Ectodermal cell (in vitro differentiated cells): ENCODE measurements around the gene NFKBIZ.
A peak's percentile ranks its signal among the peaks of the same experiment; 100 is the strongest.

Experiments used
- H3K27ac ChIP-seq: 2 replicates; pipeline ENCODE4 v1.7.0; 2013; ENCODE audit warnings: mild to moderate bottlenecking, low read depth, low read length; ENCODE audit not compliant: insufficient read depth, poor library complexity, severe bottlenecking
- H3K27me3 ChIP-seq: 2 replicates; pipeline ENCODE4 v1.7.0; 2013; ENCODE audit warnings: mild to moderate bottlenecking, low read length; ENCODE audit not compliant: insufficient read depth, control insufficient read depth, poor library complexity, severe bottlenecking
- H3K36me3 ChIP-seq: one replicate; pipeline ENCODE4 v1.7.0; 2013; ENCODE audit warnings: low read length; ENCODE audit not compliant: control insufficient read depth, insufficient read depth
- H3K4me1 ChIP-seq: one replicate; pipeline ENCODE4 v1.7.0; 2013; ENCODE audit warnings: low read length; ENCODE audit not compliant: control insufficient read depth, insufficient read depth
- H3K4me3 ChIP-seq: 2 replicates; pipeline ENCODE4 v1.7.0; 2013; ENCODE audit warnings: low read depth, low read length, control low read depth; ENCODE audit not compliant: insufficient read depth
- H3K9me3 ChIP-seq: 2 replicates; pipeline ENCODE4 v1.7.0; 2013; ENCODE audit warnings: mild to moderate bottlenecking, low read length, moderate library complexity; ENCODE audit not compliant: control insufficient read depth
- WGBS, 2 experiments: methylation state at CpG; one replicate each; pipeline ENCODE4 v1.1.7; 2013; ENCODE audit warnings: missing lambda C conversion rate in 2 of 2; 5-methylcytosine and 5-hydroxymethylcytosine counted together

The NFKBIZ gene

DNA sequence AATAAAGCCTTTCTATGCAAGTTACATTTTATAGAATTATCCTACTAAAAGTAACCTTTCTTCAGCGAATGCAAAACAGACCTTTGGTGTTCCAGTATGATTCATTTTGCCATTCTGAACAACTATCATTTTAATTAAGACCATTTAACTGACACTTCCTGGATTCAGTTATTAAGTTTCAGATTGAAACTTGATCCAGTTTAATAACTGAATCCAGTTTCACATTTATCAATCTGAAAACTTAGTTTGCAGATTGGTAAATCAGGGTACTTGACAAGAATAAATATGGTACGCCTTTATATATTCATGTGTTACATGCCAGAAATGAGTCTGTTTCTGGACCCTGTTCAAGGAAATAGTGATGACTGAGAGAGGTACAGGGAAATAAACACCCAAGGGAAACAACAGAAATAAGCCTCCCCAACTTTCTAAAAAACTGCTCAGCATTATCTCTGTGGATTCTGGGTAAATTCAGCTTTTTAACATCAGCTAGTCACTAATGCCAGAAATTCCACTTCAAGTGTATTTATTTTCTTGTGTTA, 23.3 kb upstream of the NFKBIZ start:
- Histone ChIP-seq H3K9me3 (no peaks in the 10 kb centered on the region), H3K4me3 (no peak overlapping the region), H3K27me3 (no peaks in the 10 kb centered on the region), H3K4me1 (peaks cover 16% of the 10 kb centered on the region), H3K36me3 (no peaks in the 10 kb centered on the region), H3K27ac (no peak overlapping the region)
- 92 to 95% methylated on average over 2 of the region's 2 CpGs for WGBS, 2 experiments

DNA sequence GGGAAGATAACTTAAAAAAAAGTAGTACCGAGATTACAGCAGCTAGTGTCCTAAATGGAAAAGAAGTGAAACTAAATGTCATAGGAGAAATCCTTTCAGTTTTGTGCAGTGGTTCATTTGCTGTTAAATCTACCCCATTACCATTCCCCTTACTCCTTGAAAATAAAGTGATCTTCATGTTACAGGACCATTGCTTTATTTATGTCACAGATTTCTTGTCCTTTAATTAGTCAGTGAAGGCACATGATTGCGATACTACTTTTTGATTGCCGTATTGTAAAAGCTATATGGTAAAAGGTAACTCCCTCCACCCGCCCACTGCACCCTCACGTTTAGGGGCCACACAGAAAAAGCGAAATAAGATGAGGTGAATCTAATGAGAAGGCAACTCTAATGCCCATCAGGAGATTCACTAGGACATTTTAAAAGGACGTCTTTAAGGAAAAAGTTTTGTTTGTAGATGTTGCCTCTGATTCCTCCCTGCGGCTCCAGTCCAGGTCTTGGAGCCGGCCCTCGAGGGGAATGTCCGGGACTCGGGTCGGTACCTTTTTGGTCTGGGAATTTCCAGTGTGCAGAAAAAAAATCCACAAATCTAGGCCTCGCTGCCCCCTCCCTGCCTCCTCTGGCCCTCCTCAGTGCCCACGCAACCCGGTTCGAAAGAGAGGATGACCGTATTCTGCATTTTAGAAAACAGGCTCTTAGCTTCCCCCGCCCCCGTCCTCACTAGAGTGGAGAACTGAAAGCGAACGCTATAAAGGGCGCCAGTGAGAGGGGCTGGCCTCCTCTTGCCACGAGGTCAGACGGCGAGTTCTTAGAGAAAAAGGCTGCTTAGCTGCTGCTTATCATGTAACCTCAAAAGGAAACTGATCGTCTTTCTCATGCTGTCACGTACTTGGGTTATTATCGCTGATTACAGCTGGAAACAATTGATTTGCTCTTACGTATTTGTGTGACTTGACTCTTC, 21.8 kb upstream of the NFKBIZ start:
- Histone ChIP-seq H3K9me3 (no peaks in the 10 kb centered on the region), H3K4me1 (peaks cover 16% of the 10 kb centered on the region), H3K27ac (peak overlapping the region; percentile 78), H3K36me3 (no peaks in the 10 kb centered on the region), H3K4me3 (peak overlapping the region; percentile 48), H3K27me3 (no peaks in the 10 kb centered on the region)
- 15 to 17% methylated on average over 29 of the region's 30 CpGs for WGBS, 2 experiments

- H3K4me3 ChIP-seq: peak overlapping the region; percentile 4
- H3K9me3 ChIP-seq: no peaks in the 10 kb centered on the region
- peaks cover 16% of the 10 kb centered on the region for H3K4me1 ChIP-seq
- H3K36me3 ChIP-seq: no peaks in the 10 kb centered on the region
- H3K27me3 ChIP-seq: no peaks in the 10 kb centered on the region
- H3K27ac ChIP-seq: no peak overlapping the region
- 75% methylated on average over 1 of the region's 3 CpGs for WGBS, 2 experiments
Measured at GRCh38 chr3:101828276-101828675, 21.0 kb upstream of the NFKBIZ start.

DNA sequence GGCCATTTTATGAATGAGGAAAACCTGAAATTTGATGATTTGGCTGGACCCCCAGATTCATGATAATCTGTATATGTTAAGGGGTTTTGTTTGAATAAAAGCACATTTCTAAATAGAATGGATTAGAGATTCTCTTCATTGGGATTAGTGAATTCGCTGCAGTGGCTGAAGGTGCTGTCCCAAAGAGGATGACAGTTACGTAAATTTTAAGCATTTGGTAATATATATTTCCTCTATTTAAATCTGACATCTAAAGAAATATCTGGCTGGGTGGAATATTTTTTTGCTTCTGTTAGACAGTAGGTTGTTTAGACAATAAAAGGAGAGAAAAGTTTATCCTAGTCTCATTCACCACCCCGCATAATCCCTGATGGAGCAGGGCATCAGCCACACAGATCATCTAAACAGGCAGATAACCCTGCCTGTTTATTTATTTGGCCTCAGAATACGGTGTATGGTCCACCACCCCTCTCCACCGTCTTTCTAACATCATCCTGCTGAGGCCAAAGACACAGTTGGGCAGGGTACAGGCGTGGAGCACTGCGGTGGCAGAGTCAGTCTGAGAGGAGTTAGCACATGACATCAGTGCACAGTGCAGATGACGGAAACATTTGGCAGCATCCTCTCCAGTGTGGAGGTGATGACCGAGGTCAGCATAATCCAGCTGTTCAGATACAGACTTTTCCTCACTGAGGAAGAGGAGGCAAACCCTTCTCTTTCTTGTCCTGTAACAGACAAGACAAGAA, 20.4 kb upstream of the NFKBIZ start:
- Histone ChIP-seq H3K27ac (no peak overlapping the region), H3K4me3 (peak overlapping the region; percentile 4), H3K4me1 (peaks cover 16% of the 10 kb centered on the region), H3K9me3 (no peaks in the 10 kb centered on the region), H3K27me3 (no peaks in the 10 kb centered on the region), H3K36me3 (no peaks in the 10 kb centered on the region)
- WGBS, 2 experiments: 78 to 79% methylated on average over 8 of the region's 9 CpGs

- Histone ChIP-seq H3K9me3 (no peaks in the 10 kb centered on the region), H3K27me3 (no peaks in the 10 kb centered on the region), H3K27ac (no peak overlapping the region), H3K4me1 (peaks cover 16% of the 10 kb centered on the region), H3K4me3 (no peak overlapping the region), H3K36me3 (no peaks in the 10 kb centered on the region)
- 81 to 90% methylated on average over 2 of the region's 2 CpGs for WGBS, 2 experiments
Measured at GRCh38 chr3:101829437-101829830, 19.9 kb upstream of the NFKBIZ start.

GRCh38 chr3:101829874-101830273, 19.4 kb upstream of the NFKBIZ start:
- Histone ChIP-seq H3K4me1 (peaks cover 16% of the 10 kb centered on the region), H3K36me3 (no peaks in the 10 kb centered on the region), H3K27ac (no peak overlapping the region), H3K27me3 (no peaks in the 10 kb centered on the region), H3K4me3 (no peak overlapping the region), H3K9me3 (no peaks in the 10 kb centered on the region)
- 100% methylated on average over 2 of the region's 2 CpGs; no CpG with 5 or more reads in 1 of the 2 experiments for WGBS, 2 experiments

DNA sequence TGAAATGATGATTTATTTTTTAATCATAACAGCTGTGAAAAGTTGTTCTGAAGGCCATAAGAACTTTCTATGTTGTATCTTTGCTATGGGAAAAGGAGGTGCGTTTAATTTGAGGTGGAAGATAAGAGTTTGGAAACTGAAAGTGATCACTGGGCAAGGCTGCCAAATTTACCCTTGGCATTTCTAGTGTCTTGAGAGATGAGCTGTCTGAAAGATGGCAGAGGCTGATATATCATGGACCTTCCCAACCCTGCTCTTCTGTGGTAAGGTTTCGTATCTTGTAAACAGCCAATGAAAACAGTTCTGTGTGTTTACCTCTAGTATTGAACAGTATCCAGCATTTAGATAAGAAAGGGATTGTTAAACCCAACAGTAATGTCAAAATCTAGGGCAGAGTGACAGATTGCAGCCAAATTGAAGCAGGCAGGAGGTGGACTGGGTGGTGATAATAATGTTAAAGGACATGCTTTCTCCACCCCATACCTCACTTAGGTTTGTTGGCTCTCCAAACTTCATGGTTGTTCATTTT, 15.8 kb upstream of the NFKBIZ start:
- Histone ChIP-seq H3K4me1 (peaks cover 11% of the 10 kb centered on the region), H3K9me3 (no peaks in the 10 kb centered on the region), H3K27me3 (no peaks in the 10 kb centered on the region), H3K27ac (no peak overlapping the region), H3K4me3 (no peak overlapping the region), H3K36me3 (no peaks in the 10 kb centered on the region)
- 94 to 97% methylated on average over 2 of the region's 2 CpGs for WGBS, 2 experiments

DNA sequence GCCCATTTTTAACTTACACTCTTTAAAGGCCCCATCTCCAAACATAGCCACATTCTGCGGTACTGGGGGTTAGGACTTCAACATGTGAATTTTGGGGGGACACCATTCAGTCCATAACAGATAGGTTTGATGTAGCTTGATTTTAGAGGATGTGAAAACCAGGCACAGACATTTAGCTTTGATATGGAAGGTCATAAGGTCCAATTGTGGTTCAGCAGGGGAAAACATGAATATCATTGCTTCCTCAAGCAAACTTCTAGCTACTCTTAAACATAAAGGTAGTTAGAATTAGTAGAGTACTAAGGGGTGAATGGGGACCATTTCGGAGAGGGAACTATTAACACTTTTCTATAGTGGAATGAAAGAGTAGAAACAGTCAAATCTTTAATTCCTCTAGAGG, 13.6 kb upstream of the NFKBIZ start:
- WGBS, 2 experiments: 91 to 94% methylated on average over 2 of the region's 2 CpGs
- Histone ChIP-seq H3K4me3 (no peak overlapping the region), H3K36me3 (no peaks in the 10 kb centered on the region)

GRCh38 chr3:101836160-101836559, 13.2 kb upstream of the NFKBIZ start:
- WGBS, 2 experiments: 92 to 95% methylated on average over 6 of the region's 6 CpGs
- Histone ChIP-seq H3K27ac (no peak overlapping the region), H3K9me3 (no peaks in the 10 kb centered on the region), H3K4me1 (no peaks in the 10 kb centered on the region), H3K4me3 (no peak overlapping the region), H3K27me3 (no peaks in the 10 kb centered on the region), H3K36me3 (no peaks in the 10 kb centered on the region)

More for the DNA sequence above, 13.6 kb upstream of the NFKBIZ start:
- no peak overlapping the region for H3K27ac ChIP-seq
- H3K4me1 ChIP-seq: no peaks in the 10 kb centered on the region
- H3K9me3 ChIP-seq: no peaks in the 10 kb centered on the region
- no peaks in the 10 kb centered on the region for H3K27me3 ChIP-seq
